C4-2B (cell line): ENCODE measurements around the gene DNAJC8.

Source experiments
- ZFX ChIP-seq: fragments of 450-650 bp; IDR thresholded peaks from 2 replicates; pipeline ENCODE4 v1.6.1; 2017
- TF ChIP-seq, protein P1 (sequence below): fragments of 450-650 bp; conservative IDR thresholded peaks from 2 replicates; pipeline ENCODE4 v1.5.1; 2017; ENCODE audit warnings: mild to moderate bottlenecking

DNA sequence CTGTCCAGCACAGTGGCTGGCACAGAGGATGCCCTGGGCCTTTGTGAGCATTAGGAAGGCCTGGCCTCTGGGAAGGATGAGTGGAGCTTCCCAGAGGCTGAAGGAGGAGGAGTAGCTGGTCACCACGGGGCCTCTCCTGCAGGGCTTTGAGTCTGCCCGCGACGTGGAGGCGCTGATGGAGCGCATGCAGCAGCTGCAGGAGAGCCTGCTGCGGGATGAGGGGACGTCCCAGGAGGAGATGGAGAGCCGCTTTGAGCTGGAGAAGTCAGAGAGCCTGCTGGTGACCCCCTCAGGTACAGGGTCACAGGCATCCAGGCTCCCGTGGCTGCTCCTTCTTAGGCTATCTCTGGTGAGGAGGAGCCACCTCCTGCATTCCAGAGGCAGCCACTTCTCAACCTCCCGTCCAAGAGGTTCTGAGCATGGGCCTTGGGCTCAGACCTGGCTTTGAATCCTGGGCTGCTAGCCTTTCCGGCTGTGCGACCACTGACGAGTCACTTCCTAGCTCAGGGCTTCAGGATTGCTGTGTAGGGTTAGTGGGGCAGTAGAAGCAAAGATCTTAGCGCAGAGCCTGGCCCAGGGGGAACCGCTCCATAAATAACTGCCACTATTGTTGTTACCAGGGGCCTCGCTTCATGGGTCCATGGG is 40.5 kb upstream of the DNAJC8 start:
- TF ChIP-seq, protein P1, sequence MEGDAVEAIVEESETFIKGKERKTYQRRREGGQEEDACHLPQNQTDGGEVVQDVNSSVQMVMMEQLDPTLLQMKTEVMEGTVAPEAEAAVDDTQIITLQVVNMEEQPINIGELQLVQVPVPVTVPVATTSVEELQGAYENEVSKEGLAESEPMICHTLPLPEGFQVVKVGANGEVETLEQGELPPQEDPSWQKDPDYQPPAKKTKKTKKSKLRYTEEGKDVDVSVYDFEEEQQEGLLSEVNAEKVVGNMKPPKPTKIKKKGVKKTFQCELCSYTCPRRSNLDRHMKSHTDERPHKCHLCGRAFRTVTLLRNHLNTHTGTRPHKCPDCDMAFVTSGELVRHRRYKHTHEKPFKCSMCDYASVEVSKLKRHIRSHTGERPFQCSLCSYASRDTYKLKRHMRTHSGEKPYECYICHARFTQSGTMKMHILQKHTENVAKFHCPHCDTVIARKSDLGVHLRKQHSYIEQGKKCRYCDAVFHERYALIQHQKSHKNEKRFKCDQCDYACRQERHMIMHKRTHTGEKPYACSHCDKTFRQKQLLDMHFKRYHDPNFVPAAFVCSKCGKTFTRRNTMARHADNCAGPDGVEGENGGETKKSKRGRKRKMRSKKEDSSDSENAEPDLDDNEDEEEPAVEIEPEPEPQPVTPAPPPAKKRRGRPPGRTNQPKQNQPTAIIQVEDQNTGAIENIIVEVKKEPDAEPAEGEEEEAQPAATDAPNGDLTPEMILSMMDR, result no peak
- no peak for TF ChIP-seq ZFX
